Measurements from ENCODE around the gene RAB25. TPM values are rescaled to one million over a fixed set of nuclear protein-coding genes. Genes with fewer than 3 reads are reported as not detected.

RAB25 gene
- total RNA-seq, 1 donor: under 0.01 TPM

DNA sequence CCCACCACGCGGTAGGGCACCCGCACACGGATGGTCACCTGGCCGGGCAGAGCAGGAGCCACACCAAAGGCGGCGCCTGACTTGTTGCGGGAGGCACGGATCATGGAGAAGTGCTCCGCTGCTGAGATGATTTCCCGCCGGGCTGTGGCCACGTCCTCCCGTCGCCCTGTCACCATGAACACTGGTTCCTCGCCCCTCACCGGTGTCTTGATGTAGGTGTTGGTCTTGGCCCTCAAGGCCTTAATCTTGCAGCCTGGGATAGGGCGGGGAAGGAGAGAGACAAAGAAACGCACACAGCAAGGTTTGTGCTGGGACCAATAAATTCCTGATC is 16.4 kb downstream of the RAB25 start:
- no peak for DNase-seq (ENCODE audit: low read depth in 2 of 3, low spot score in 2 of 3)

DNA sequence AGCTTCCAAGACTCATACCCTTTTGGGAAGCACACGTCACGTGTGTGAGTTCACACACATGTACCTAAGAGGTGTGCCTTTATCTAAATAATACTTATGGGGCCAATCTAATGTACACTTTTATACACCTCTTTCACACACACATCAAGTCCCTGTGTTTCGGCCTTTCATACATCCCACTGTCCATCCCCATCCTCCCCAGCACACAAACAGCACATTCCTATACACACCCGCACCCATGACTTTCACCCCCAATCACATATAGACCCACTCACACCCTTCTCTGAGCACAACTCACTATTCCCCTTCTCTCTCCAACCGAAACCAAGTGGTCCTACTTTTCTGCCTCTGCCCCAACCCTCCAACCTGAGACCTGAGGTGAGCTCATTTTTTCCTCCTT is 17.8 kb downstream of the RAB25 start:
- DNase-seq (ENCODE audit: low read depth in 2 of 3, low spot score in 2 of 3): no peak

DNA sequence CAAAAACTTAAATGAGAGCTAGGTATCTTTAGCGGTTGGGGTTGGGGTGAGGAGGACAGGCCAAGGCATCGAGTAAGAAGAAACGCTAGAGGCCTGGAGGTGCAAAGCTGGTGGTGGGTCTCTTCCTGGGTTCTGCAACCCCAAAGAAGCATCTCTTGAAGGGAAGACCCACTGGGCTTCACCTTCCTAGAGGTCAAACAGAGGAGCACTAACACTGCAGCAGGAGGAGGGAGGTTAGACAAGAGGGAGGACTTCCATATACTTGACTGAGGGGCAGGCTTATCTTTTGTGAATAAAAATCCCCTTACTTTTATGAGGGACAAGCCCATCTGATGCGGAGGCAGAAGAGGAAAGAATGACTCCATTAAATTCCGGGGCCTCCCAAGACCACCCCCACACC is 18.8 kb downstream of the RAB25 start:
- DNase-seq (ENCODE audit: low read depth in 2 of 3, low spot score in 2 of 3): no peak

DNA sequence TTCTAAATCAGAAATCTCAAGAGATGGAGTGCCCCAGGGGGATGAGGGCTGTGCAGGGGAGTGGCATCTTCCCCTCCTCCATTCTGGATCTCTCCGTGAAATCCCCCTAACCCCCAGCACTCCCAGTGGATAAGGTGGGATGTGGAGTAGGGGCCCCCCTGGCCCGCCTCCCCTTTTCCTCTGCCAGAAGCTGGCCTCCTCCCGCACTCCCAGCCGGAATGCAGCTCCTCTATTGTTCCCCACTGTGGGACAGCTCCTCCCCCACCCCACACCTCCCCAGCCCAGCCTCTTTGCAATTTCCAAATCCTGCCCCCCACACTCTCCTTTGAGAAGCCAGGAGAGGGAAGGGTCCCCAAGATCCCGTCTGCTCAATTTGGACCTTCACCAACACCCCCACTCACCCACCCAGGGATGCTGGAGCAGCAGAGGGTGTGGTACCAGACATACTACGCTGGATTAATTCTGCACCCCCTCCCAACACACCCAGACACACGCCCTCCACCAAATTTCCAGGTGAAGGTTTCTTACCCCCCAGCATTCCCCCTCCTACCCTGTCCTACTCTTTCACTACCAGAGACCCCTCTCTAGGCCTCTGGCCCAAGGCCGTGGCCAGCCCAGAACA is 19.4 kb downstream of the RAB25 start:
- no peak for DNase-seq (ENCODE audit: low read depth in 2 of 3, low spot score in 2 of 3)

DNA sequence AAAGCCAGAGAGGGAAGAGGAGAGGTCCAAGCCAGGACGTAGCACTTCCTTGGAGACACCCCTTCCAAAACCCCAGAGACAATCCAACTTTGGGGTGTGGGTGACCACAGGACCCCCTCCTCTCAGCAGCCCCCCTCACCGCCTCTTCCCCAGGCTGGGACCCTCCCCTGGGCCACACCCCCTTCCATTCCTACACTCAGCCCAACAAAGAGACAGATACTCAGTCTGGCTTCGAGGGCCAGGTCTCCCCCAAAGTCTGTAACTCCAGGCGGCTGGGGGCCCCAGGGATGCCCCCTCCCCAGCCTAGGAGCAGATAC is 19.9 kb downstream of the RAB25 start:
- no peak for DNase-seq (ENCODE audit: low read depth in 2 of 3, low spot score in 2 of 3)

DNA sequence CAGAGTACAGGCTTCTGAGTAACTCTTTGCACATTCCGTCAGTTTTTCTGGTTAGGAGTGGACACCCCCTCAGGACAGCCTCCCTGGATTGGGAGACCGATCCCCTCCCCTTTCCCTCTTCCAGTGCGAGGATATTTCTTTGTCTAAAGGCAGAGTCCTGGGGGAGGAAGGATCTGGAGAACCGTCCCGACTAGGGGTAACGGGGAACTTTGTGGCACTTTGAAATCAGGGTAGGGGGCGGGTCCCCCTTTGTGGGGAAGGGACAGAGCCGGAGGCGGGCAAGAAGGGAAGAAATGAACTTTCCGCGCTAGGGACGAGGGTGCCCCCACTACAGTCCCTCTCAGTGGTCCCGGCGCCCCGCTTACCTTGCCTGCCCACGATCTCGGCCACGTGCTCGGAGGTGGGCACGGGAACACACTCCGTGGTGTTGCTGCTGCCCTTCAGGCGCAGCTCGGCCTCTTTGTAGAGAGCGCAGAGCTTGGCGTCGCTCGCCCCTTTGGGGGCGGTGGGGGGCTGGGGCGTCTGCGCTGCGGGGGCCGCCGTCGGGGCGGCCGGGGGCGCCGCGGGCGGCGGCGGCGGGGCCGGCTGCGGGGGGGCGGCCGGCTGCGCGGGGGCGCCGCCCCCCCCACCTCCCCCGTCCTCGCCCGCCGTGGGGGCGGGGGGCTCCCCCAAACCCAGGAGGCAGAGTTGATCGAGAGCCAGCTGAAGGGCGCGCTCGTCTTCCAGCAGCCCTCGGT is 20.4 kb downstream of the RAB25 start:
- DNase-seq (ENCODE audit: low read depth in 2 of 3, low spot score in 2 of 3): no peak

DNA sequence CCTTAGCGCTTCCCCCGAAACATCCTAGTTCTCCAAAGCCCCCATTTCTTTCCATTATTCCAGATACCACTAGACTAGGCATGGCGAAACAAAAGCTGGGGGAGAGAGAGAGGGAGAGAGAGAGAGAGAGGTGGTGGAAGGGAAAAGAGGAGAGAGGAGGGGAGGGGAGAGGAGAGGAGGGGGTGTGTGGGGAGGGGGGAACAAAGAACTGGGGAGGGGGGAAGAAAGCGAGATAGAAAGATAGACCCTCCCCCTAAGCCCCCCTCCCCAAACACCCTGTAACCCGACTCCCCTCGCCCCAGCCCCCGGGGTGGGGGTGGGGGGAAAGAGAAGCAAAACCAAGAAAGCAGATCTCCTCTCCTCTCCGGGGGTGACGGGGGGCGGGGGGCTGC is 21.0 kb downstream of the RAB25 start:
- no peak for DNase-seq (ENCODE audit: low read depth in 2 of 3, low spot score in 2 of 3)

DNA sequence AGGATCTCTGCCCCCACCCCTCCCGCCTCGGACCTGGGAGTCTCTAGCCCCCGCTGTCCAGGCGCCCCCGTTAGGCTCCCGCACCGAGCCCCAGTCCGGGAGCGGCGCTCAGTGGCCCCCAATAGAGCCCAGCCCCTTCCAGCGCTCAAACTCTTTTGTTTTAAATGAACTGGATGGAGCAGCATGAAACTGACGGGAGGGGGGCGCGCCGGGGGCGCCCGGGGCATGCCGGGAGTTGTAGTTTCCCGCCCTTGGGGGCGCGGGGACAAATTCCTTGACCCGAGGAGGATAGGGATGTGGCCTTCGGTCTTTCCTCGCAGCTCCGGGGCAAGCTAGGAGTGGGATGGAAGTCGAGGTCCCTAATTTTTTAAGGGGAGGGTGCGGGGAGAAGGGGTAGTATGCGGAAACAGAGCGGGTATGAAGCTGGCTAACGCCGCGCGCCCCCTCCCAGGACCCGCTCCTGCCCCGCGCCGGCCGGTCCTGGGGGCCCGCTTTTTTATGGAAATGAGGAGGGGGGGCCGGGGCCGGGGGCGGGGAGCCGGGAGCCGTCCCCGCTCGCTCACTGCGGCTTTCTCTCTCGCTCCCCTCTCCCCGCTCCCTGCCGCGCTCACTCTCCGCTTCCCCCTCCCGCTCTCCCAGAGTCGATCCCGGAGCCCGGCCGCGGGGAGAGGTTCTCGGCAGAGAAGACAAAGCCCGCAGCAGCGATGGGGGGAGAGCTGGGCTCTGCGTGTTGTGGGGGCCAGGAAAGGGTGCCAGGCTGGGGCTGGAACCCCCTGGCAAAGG is 21.5 kb downstream of the RAB25 start, which contains the start of gene MEX3A:
MEX3A (minus strand) TSS at position 157 of the 783 bp plus-strand sequence. CDS start 467 bp downstream, outside the sequence.
- DNase-seq (ENCODE audit: low read depth in 2 of 3, low spot score in 2 of 3): peak in 1 of 3 donors; percentile 64

DNA sequence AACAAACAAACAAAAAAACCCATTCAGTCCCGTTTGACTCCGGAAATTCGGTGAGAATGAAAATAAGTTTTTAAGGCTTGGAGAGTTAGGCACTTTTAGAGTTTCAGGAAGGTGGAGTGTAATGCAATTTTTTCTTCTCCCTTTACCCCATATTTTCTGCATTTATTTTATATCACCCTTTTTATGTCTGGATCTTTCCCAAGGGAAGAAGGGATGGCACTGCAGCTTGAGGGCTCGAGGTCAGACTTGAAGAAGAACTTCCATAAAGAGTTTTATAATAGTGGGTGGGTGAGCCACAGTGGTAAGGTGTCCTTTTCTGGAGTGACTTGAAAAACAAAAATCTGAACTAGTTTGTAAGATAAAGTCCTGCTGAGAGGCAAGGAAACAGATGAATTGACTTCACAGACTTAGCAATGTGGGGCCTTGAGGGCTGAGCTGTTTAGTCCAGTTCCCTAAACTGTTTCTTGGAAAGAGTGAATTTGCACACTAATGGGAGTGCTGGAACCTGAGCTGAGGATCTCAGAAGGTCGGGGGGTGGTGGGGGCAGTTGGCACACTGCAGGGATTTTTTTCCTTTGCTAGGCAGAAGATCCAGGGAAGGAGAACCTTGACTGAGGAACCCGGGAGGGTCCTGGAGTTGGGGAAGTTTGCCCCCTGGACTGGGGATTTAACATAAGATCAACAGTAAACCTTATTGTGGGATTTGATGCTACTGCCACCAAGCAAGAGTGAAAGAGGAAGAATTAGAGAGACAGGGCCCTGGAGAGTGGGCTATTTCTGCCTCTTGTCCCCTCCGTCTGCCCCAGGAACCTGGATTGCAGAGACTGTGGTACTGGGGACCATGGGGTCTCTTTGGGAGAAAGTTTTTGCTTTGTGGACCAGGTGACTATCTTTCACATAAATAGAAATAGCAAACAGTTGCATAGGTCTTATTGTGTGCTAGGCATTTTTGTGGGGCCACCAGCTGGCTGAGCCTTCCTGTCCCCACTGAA is 23.1 kb downstream of the RAB25 start:
- DNase-seq (ENCODE audit: low read depth in 2 of 3, low spot score in 2 of 3): no peak

DNA sequence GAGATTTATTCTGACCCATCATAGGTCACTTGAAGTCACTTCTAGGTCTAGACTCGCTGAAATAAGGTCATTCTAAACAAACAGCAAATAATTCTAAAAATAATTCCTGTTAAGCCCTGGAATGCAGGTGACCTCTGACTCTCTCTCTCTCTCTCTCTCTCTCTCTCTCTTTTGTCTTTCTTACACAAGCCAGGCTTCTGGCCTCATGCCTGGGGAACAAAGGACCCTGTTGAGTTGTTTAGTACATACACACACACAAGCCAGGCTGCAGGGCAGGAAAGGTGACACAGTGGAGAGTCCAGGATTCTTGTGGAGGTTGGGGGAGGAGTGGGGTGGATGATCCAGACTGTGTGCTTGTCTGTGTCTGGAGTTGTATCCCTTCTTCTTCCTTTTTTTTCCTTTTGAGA is 25.3 kb downstream of the RAB25 start:
- no peak for DNase-seq (ENCODE audit: low read depth in 2 of 3, low spot score in 2 of 3)

DNA sequence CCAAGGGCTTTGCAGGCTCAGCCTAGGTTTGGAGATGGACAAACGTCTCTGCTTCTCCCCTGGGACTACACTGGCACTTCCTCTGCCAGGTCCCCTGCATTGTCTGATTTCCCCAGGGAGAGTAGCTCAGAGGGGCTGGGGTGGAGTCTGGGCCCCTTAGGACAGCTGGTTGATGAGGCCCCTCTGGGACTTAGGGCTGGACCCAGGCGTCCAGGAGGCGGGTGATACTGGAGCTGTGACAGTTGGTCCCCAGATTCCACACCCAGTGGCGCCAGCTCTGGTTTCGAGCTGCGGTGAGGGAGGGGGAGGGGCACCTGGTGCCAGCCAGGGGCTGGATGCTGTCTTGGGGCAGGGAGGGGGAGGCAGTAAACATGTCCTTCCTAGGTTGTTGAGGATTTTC is 28.7 kb downstream of the RAB25 start:
- no peak for DNase-seq (ENCODE audit: low read depth in 2 of 3, low spot score in 2 of 3)

DNA sequence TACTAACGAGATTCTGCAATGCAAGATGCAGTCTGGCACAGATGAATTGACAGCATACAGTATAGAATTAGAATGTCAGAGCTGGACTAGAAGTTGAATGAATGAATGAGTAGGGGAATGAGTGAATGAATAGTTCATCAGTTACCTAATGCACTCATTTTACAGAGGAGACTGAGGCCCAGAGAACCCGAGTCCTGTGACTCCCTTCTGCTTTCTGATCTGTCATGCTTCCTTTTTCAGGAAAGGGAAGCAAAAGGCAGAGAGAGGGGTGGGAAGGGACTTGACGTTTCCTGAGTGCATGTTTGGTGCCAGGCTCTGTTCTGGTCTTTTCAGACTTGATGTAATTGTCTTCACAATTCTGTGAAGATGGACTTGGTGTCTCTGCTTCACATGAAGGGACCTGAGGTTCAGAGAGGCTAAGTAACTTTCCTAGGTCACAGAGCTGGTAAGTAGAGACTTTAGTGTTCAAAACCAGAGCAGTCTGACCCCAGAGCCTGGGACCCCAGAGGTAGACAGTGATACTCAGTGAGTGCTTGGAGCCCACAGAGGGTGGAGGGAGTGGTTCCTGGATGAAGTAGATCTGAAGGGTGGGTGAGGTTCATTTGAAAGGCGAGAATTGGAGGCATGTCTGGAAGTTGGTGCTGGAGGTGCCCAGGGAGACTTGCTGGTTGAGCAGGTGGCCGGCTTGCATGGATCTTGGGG is 29.3 kb downstream of the RAB25 start:
- no peak for DNase-seq (ENCODE audit: low read depth in 2 of 3, low spot score in 2 of 3)

DNA sequence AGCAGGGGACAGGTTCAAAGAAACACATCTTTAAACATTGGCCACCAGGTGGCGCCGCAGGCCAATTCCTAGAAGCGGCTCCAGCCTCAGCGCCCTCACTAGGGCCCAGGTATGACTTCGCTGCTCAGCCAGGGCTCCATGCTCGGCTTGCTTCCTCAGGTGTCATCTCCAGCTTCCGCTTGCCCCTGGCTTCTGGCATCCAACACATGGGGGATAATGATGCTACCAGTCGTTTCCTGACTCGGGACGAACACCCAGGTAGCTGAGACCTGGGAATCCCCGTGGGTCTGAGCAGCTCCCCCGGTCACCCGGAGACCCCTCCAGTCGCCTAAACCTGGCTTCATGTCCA is 29.9 kb downstream of the RAB25 start:
- peak; percentile 81 to 90 (median 85) for DNase-seq (ENCODE audit: low read depth in 2 of 3, low spot score in 2 of 3)

DNA sequence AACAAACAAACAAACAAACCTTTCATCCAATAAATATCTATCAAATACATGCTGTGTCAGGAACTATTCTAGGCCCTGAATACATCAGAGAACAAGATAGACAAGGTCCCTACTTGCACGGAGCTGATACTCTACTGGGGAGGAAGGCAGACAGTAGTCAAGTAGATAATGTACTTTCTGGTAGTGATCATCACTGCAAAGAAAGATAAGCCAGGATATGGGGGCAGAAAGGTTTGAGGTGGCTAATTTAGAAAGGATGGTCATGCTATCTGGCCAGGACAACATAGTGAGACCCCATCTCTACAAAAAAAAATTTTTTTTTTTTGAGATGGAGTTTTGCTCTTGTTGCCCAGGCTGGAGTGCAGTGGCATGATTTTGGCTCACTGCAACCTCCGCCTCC is 30.6 kb downstream of the RAB25 start:
- no peak for DNase-seq (ENCODE audit: low read depth in 2 of 3, low spot score in 2 of 3)

DNA sequence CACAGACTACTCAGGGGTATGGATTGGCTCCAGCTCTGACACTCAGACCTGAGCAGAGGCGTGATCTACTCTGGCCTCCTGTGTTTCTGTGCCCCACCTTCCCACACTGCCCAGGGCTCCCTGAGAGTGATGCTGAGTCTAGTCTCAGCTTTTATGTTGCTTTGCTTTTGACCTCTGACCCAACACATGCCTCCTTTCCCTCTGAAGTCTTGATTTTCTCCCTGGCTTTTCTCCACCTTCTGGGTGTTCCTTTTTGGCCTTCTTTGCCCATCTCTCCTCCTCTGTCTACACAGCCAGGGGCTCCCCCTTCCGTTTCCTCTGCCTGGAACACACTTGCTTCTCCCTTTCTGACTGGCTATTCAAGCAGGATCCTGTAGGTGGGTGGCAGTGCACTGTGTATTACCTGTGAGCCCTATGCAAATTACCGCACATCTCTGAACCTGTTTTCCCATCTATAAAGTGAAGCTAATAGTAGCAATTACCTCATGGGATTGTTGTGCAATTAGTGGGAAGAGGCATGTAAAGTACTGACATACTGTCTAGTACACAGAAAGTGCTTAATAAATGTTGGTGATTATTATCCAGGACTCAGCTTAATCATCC is 35.0 kb downstream of the RAB25 start:
- no peak for DNase-seq (ENCODE audit: low read depth in 2 of 3, low spot score in 2 of 3)

DNA sequence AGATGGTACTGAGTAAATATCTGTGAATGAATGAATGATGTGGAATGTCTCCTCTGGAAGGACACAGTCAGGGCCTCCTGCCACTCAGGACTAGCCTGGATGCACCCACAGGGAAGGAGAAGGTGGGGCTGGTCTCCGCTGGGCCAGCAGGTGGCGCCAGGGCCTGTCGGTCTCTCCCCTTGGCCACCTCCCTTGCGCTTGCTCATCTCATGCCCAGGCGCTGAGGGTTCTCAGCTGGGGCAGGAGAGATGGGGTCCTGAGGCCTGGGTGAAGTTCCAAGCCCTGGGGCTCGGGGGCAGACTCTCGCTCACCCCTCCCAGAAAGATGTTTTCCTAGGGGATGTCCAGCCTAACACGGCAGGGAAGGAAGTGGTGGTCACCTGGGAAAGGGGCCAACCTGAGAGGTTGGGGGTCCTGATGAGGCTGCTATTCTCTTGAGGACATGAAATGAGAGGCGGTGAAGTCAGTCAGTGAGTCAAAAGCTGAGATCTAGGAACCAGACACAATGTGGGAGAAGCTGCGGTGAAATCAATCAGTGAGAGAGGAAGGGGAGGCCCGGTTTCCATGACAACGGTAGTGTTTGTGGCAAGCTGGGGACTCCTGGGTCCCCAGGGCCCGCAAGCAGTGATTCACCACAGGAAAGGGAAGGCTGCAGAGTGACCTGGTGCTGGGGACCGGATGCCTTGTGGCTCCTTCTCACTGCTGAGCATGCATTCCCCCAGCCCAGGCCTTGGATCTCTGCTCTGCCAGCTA is 35.9 kb downstream of the RAB25 start:
- DNase-seq (ENCODE audit: low read depth in 2 of 3, low spot score in 2 of 3): peak; percentile 86 to 99 (median 98)

DNA sequence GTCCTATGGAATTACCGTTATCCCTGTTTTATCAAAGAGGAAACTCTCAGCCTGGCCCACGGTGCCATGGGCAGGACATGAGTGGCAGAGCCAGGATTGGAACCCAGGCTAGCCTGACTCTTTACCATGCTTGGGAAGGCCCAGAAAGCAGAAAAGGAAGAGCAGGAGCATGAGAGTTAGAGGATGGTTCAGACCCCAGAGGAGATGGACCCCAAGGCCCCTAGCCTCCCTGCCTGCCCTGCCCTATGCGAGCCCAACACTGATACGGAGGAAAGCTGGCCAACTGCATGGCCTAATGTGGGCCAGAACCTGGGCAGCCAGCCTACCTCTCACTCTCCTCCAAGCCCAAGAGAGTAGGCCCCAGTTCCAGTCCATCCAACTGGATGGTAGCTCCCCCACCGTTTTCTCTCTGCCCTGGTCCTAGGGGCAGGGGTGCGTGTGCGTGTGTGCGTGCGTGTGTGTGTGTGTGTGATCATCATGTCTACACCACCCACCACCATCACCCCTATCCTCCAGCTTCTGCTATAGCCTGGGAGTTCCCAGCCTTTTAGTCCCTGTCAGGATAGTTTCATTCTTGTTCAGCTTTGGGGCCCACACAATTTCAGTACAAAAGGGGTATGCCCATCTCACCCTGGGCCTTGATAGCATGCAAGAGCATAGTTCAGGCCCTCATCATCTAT is 36.7 kb downstream of the RAB25 start:
- DNase-seq (ENCODE audit: low read depth in 2 of 3, low spot score in 2 of 3): no peak

DNA sequence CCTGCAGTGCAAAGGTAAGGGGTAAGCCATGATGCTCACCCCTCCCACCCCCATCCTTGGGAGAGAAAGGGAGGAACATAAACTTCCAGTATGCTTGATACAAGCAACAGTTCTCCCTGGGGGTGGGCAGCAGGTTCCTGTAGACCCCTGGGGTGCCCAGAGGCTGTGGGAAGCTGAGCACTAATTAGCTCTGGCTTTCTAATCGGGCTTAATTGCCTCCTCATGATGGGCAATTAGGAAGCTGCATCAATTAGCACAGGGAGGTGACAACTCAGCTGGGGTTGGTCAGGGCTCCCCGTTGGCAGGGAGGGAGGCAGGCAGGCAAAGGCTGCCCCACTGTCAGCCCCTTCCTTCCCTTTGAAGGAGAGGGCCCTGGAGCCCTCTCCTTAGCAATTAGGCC is 37.8 kb downstream of the RAB25 start:
- DNase-seq (ENCODE audit: low read depth in 2 of 3, low spot score in 2 of 3): no peak

DNA sequence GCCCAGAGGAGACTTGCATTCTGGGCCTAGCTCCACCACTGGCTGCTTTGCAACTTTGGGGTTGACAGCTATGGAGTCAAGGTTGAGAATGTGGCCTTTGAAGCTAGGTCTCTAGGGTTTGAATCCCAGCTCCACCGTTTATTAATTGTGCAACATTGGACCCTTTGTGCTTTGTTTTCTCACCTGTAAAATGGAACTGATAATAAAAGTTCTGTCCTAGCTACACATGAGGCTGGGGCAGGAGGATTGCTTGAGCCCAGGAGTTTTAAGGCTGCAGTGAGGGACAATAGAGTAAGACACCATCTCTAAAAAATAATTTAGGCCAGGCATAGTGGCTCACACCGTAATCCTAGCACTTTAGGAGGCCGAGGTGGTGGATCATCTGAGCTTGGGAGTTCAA is 38.3 kb downstream of the RAB25 start:
- no peak for DNase-seq (ENCODE audit: low read depth in 2 of 3, low spot score in 2 of 3)

All from hematopoietic multipotent progenitor cell (in vitro differentiated cells).